ENCODE data around the gene MYH14. TPM values are rescaled to one million over a fixed set of nuclear protein-coding genes. Genes with fewer than 3 reads are reported as not detected.

The MYH14 gene
- total and polyA plus RNA-seq, 4 experiments from 2014 or later = not detected

- Histone ChIP-seq H3K4me1 (ENCODE audit: insufficient read depth, low read length) (peaks cover 40% of the 10 kb centered on the region), H3K9me3 (ENCODE audit: control insufficient read depth in 1 of 2, low read length in 2 of 2) (no peaks in the 10 kb centered on the region), H3K4me3 (ENCODE audit: low read length in 2 of 2) (no peak overlapping the region), H3K27me3 (ENCODE audit: insufficient read depth, low read length) (peaks cover 29% of the 10 kb centered on the region), H3K27ac (ENCODE audit: low read depth, low read length) (no peak overlapping the region), H3K36me3 (ENCODE audit: insufficient read depth, low read length) (no peaks in the 10 kb centered on the region)
- Mint-ChIP-seq H3K4me3 (peak overlapping the region in 1 of 8 donors; percentile 58), H3K4me1 (peaks cover 23 to 49% (median 36%) of the 10 kb centered on the region in 4 donors), H3K9me3 (peaks cover 0 to 24% (median 14%) of the 10 kb centered on the region in 8 donors), H3K27me3 (peaks cover 21 to 42% of the 10 kb centered on the region in 2 donors), H3K27ac (peak overlapping the region in 1 of 7 donors; percentile 78), H3K36me3 (peaks cover 5 to 6% of the 10 kb centered on the region in 2 donors)
- CTCF ChIA-PET (ENCODE audit: partially characterized antibody) = interaction anchor here (1.1 kb wide), 1 partner anchor 31 kb away, joined by 4 read pairs; no protein-coding TSS in a partner anchor
- intact Hi-C loops (cut with micrococcal nuclease) = no loop called here
- DNase-seq = no peak
- POLR2A ChIA-PET (ENCODE audit: partially characterized antibody) = interaction anchor here (0.6 kb wide), 1 partner anchor 58 kb away, joined by 3 read pairs; the partner anchor contains the start of gene POLD1
Observed at GRCh38 chr19:50326101-50326664, 122.8 kb downstream of the MYH14 start.

GRCh38 chr19:50327013-50327412, 123.6 kb downstream of the MYH14 start:
- ChIA-PET CTCF (ENCODE audit: partially characterized antibody) (no interaction called here), POLR2A (ENCODE audit: partially characterized antibody) (no interaction called here)
- peaks cover 25 to 46% of the 10 kb centered on the region in 2 donors for H3K27me3 Mint-ChIP-seq
- Histone ChIP-seq H3K9me3 (ENCODE audit: control insufficient read depth in 1 of 2, low read length in 2 of 2) (no peaks in the 10 kb centered on the region), H3K36me3 (ENCODE audit: insufficient read depth, low read length) (no peaks in the 10 kb centered on the region), H3K27me3 (ENCODE audit: insufficient read depth, low read length) (peaks cover 29% of the 10 kb centered on the region), H3K27ac (ENCODE audit: low read depth, low read length) (no peak overlapping the region), H3K4me1 (ENCODE audit: insufficient read depth, low read length) (peaks cover 48% of the 10 kb centered on the region), H3K4me3 (ENCODE audit: low read length in 2 of 2) (no peak overlapping the region)
- H3K4me3 Mint-ChIP-seq = peak overlapping the region; percentile 21 to 66 (median 62)
- peaks cover 5 to 6% of the 10 kb centered on the region in 2 donors for H3K36me3 Mint-ChIP-seq
- H3K27ac Mint-ChIP-seq = peak overlapping the region in 3 of 7 donors; percentile 31 to 78 (median 68)
- peaks cover 0 to 29% (median 14%) of the 10 kb centered on the region in 8 donors for H3K9me3 Mint-ChIP-seq
- DNase-seq = no peak
- H3K4me1 Mint-ChIP-seq = peaks cover 30 to 57% (median 44%) of the 10 kb centered on the region in 4 donors
- intact Hi-C loops (cut with micrococcal nuclease) = no loop called here

- H3K4me1 Mint-ChIP-seq = peaks cover 30 to 64% (median 49%) of the 10 kb centered on the region in 4 donors
- Histone ChIP-seq H3K27me3 (ENCODE audit: insufficient read depth, low read length) (peaks cover 33% of the 10 kb centered on the region), H3K9me3 (ENCODE audit: control insufficient read depth in 1 of 2, low read length in 2 of 2) (no peaks in the 10 kb centered on the region), H3K36me3 (ENCODE audit: insufficient read depth, low read length) (no peaks in the 10 kb centered on the region), H3K4me3 (ENCODE audit: low read length in 2 of 2) (no peak overlapping the region), H3K27ac (ENCODE audit: low read depth, low read length) (no peak overlapping the region), H3K4me1 (ENCODE audit: insufficient read depth, low read length) (peaks cover 55% of the 10 kb centered on the region)
- ChIA-PET CTCF (ENCODE audit: partially characterized antibody) (interaction anchor here (0.6 kb wide), 1 partner anchor 43 kb away, joined by 3 read pairs; no protein-coding TSS in a partner anchor), POLR2A (ENCODE audit: partially characterized antibody) (interaction anchor here (1.0 kb wide), 1 partner anchor 30 kb away, joined by 5 read pairs; no protein-coding TSS in a partner anchor)
- H3K27me3 Mint-ChIP-seq = peaks cover 23 to 46% of the 10 kb centered on the region in 2 donors
- no peak for DNase-seq
- intact Hi-C loops (cut with micrococcal nuclease) = no loop called here
- peak overlapping the region in 4 of 7 donors; percentile 42 to 78 (median 65) for H3K27ac Mint-ChIP-seq
- H3K36me3 Mint-ChIP-seq = peaks cover 5 to 6% of the 10 kb centered on the region in 2 donors
- H3K4me3 Mint-ChIP-seq = peak overlapping the region; percentile 21 to 66 (median 62)
- peaks cover 0 to 29% (median 14%) of the 10 kb centered on the region in 8 donors for H3K9me3 Mint-ChIP-seq
Observed at GRCh38 chr19:50327461-50328223, 124.2 kb downstream of the MYH14 start.

GRCh38 chr19:50328224-50328872, 124.9 kb downstream of the MYH14 start:
- Histone ChIP-seq H3K36me3 (ENCODE audit: insufficient read depth, low read length) (no peaks in the 10 kb centered on the region), H3K9me3 (ENCODE audit: control insufficient read depth in 1 of 2, low read length in 2 of 2) (no peaks in the 10 kb centered on the region), H3K4me1 (ENCODE audit: insufficient read depth, low read length) (peaks cover 62% of the 10 kb centered on the region), H3K4me3 (ENCODE audit: low read length in 2 of 2) (no peak overlapping the region), H3K27ac (ENCODE audit: low read depth, low read length) (no peak overlapping the region), H3K27me3 (ENCODE audit: insufficient read depth, low read length) (peaks cover 37% of the 10 kb centered on the region)
- no peak overlapping the region for H3K27ac Mint-ChIP-seq
- H3K27me3 Mint-ChIP-seq = peaks cover 23 to 47% of the 10 kb centered on the region in 2 donors
- peaks cover 5 to 6% of the 10 kb centered on the region in 2 donors for H3K36me3 Mint-ChIP-seq
- DNase-seq = peak in 1 of 5 donors; percentile 30
- H3K4me1 Mint-ChIP-seq = peaks cover 31 to 69% (median 53%) of the 10 kb centered on the region in 4 donors
- H3K9me3 Mint-ChIP-seq = peaks cover 0 to 29% (median 14%) of the 10 kb centered on the region in 8 donors
- peak overlapping the region in 1 of 8 donors; percentile 48 for H3K4me3 Mint-ChIP-seq
- ChIA-PET CTCF (ENCODE audit: partially characterized antibody) (interaction anchor here (0.6 kb wide), 1 partner anchor 42 kb away, joined by 3 read pairs; no protein-coding TSS in a partner anchor), POLR2A (ENCODE audit: partially characterized antibody) (interaction anchor here (1.0 to 1.5 kb wide), 2 partner anchors 19 to 29 kb away, joined by 3 to 5 read pairs; no protein-coding TSS in a partner anchor)
- intact Hi-C loops (cut with micrococcal nuclease) = no loop called here

GRCh38 chr19:50328873-50329145, 125.4 kb downstream of the MYH14 start:
- Histone ChIP-seq H3K27me3 (ENCODE audit: insufficient read depth, low read length) (peaks cover 37% of the 10 kb centered on the region), H3K4me1 (ENCODE audit: insufficient read depth, low read length) (peaks cover 66% of the 10 kb centered on the region), H3K4me3 (ENCODE audit: low read length in 2 of 2) (no peak overlapping the region), H3K27ac (ENCODE audit: low read depth, low read length) (no peak overlapping the region), H3K36me3 (ENCODE audit: insufficient read depth, low read length) (no peaks in the 10 kb centered on the region), H3K9me3 (ENCODE audit: control insufficient read depth in 1 of 2, low read length in 2 of 2) (no peaks in the 10 kb centered on the region)
- Mint-ChIP-seq H3K27ac (peak overlapping the region in 2 of 7 donors; percentile 93 to 97), H3K4me3 (peak overlapping the region; percentile 69 to 89 (median 82)), H3K27me3 (peaks cover 23 to 50% of the 10 kb centered on the region in 2 donors), H3K9me3 (peaks cover 0 to 29% (median 14%) of the 10 kb centered on the region in 8 donors), H3K36me3 (peaks cover 5 to 6% of the 10 kb centered on the region in 2 donors), H3K4me1 (peaks cover 35 to 74% (median 57%) of the 10 kb centered on the region in 4 donors)
- ChIA-PET CTCF (ENCODE audit: partially characterized antibody) (interaction anchor here (0.6 kb wide), 1 partner anchor 28 kb away, joined by 4 read pairs; no protein-coding TSS in a partner anchor), POLR2A (ENCODE audit: partially characterized antibody) (interaction anchor here (0.6 to 1.5 kb wide), 3 partner anchors 18 to 182 kb away, joined by 3 to 4 read pairs (median 3); partner anchors contain the start of gene JOSD2)
- no peak for DNase-seq
- intact Hi-C loops (cut with micrococcal nuclease) = no loop called here

- POLR2A ChIA-PET (ENCODE audit: partially characterized antibody) = interaction anchor here (0.6 to 1.5 kb wide), 3 partner anchors 18 to 182 kb away, joined by 3 to 4 read pairs (median 3); partner anchors contain the start of gene JOSD2
- Histone ChIP-seq H3K4me1 (ENCODE audit: insufficient read depth, low read length) (peaks cover 71% of the 10 kb centered on the region), H3K27me3 (ENCODE audit: insufficient read depth, low read length) (peaks cover 37% of the 10 kb centered on the region), H3K9me3 (ENCODE audit: control insufficient read depth in 1 of 2, low read length in 2 of 2) (no peaks in the 10 kb centered on the region), H3K27ac (ENCODE audit: low read depth, low read length) (no peak within 1 kb of the TSS), H3K36me3 (ENCODE audit: insufficient read depth, low read length) (no peaks in the 10 kb centered on the region), H3K4me3 (ENCODE audit: low read length in 2 of 2) (peak within 1 kb of the TSS; percentile 36 to 43)
- peaks cover 23 to 50% of the 10 kb centered on the region in 2 donors for H3K27me3 Mint-ChIP-seq
- H3K36me3 Mint-ChIP-seq = peaks cover 5 to 6% of the 10 kb centered on the region in 2 donors
- H3K9me3 Mint-ChIP-seq = peaks cover 0 to 29% (median 14%) of the 10 kb centered on the region in 8 donors
- peak; percentile 77 to 98 (median 90) for DNase-seq
- H3K4me1 Mint-ChIP-seq = peaks cover 37 to 79% (median 60%) of the 10 kb centered on the region in 4 donors
- CTCF ChIA-PET (ENCODE audit: partially characterized antibody) = interaction anchor here (0.6 kb wide), 1 partner anchor 28 kb away, joined by 4 read pairs; no protein-coding TSS in a partner anchor
- peak within 1 kb of the TSS; percentile 83 to 97 (median 93) for H3K27ac Mint-ChIP-seq
- H3K4me3 Mint-ChIP-seq = peak within 1 kb of the TSS; percentile 80 to 89 (median 84)
- intact Hi-C loops (cut with micrococcal nuclease) = no loop called here
Observed at GRCh38 chr19:50329146-50329925, 125.9 kb downstream of the MYH14 start, which contains the start of gene KCNC3. KCNC3 (minus strand) TSS chr19:50329377; CDS start chr19:50329082, 295 bp downstream.
